Measurements from ENCODE around the gene AKIRIN2.

DNA sequence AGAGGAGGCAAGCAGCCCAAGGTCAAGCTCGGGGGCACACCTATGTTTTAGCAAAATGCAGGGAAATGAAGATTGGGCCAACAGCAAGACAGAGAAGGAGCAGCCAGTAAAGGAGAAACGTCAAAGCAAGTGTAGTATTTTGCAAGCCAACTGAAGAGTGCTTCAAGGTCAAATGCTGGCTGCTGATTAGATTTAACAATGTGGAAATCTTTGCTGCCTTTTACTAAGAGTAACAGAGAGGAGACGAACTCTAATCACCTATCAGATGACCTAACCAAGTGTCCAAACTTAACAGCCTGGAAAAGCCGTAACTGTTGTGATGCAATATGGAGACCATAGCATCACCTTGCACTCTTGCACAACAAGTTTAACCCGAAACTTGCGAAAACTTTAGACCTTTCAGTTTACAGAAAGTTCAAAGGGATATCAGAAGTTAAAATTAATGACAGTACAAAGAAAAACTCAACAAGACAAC lies 30.4 kb downstream of the AKIRIN2 start:
- TF ChIP-seq EZH2 (IDR thresholded peaks at IDR 0.05; ENCODE audit: borderline replicate concordance, insufficient read depth, low read depth, low read length, poor library complexity, severe bottlenecking), result no peak
- TF ChIP-seq CTCF (IDR thresholded peaks at IDR 0.05), result no peak
